ENCODE data around the gene MYO1A. TPM values are rescaled to one million over a fixed set of nuclear protein-coding genes. Genes with fewer than 3 reads are reported as not detected.
A peak's percentile ranks its signal among the peaks of the same experiment; 100 is the strongest.

MYO1A gene
- total and polyA plus RNA-seq, 10 of the 15 experiments (the other 5 are each of a cell fraction or from before 2014, with no cell fraction given) = 0.01 to 0.34 (median 0.15) TPM; not detected in 2

DNA sequence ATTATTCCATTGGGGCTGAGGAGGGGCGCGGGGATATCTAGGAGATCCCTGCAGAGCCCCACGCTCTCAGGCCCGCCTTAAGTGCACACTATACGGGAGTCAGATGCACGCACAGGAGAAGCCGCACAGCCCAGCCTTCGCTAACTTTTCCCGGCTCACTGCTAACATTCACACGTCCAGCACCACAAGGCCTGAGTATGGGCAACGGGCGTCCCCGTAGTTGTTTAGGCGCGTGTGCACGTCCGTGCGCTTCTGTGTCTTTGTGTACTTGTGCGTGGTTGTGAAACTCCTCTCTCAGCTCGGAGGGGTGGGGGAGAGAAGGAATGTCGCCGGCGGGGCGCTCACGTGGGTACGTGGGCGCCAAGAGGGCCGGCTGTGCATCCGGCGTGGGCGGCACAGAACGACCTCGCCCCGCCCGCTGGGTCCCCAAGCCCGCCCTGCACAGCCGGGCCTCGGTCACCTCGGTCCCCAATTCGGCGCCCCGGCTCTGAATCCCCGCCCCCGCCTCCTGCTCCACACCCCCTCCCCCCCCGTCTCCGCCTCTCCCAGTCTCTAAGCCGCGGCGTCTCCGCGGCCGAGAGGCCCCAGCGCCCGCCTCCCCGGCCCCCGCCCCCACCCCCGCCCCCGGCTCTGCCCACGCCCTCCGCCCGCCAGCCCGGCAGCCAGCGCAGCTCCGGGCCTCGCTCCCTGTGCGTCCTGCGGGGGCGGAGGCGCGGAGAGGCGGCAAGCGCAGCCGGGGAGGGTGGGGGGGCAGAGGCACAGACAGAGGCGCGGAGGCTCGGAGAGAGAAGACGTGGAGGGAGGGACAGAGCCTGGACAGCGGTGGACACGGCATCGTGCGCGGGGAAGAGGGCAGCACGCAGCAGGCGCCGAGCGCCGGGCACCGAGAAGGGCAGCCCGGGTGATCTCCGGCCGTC, 38.7 kb upstream of the MYO1A start, which contains the start of gene NAB2 (continued):
- TF ChIP-seq, protein P1, sequence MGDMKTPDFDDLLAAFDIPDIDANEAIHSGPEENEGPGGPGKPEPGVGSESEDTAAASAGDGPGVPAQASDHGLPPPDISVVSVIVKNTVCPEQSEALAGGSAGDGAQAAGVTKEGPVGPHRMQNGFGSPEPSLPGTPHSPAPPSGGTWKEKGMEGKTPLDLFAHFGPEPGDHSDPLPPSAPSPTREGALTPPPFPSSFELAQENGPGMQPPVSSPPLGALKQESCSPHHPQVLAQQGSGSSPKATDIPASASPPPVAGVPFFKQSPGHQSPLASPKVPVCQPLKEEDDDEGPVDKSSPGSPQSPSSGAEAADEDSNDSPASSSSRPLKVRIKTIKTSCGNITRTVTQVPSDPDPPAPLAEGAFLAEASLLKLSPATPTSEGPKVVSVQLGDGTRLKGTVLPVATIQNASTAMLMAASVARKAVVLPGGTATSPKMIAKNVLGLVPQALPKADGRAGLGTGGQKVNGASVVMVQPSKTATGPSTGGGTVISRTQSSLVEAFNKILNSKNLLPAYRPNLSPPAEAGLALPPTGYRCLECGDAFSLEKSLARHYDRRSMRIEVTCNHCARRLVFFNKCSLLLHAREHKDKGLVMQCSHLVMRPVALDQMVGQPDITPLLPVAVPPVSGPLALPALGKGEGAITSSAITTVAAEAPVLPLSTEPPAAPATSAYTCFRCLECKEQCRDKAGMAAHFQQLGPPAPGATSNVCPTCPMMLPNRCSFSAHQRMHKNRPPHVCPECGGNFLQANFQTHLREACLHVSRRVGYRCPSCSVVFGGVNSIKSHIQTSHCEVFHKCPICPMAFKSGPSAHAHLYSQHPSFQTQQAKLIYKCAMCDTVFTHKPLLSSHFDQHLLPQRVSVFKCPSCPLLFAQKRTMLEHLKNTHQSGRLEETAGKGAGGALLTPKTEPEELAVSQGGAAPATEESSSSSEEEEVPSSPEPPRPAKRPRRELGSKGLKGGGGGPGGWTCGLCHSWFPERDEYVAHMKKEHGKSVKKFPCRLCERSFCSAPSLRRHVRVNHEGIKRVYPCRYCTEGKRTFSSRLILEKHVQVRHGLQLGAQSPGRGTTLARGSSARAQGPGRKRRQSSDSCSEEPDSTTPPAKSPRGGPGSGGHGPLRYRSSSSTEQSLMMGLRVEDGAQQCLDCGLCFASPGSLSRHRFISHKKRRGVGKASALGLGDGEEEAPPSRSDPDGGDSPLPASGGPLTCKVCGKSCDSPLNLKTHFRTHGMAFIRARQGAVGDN (IDR thresholded peaks at IDR 0.05) = peak; percentile 77
- TF ChIP-seq HDAC6 (IDR thresholded peaks at IDR 0.05; ENCODE audit: unreplicated experiment) (peak; percentile 57), FOS (IDR thresholded peaks at IDR 0.05; ENCODE audit: borderline replicate concordance, extremely low read depth, insufficient read length) (no peak), MXI1 (IDR thresholded peaks at IDR 0.05; ENCODE audit: low read depth, low read length) (peak; percentile 85), EZH2 (IDR thresholded peaks at IDR 0.05; ENCODE audit: borderline replicate concordance, control insufficient read depth, low read depth, low read length) (no peak), ZNF24 (IDR thresholded peaks at IDR 0.05) (no peak), PML (IDR thresholded peaks at IDR 0.05; ENCODE audit: low read length) (no peak), CREM (IDR thresholded peaks at IDR 0.05; ENCODE audit: low read depth) (peak; percentile 50; the same call in 1 of the 2 replicates), EP300 (IDR thresholded peaks at IDR 0.05; ENCODE audit: borderline replicate concordance in 1 of 2, control insufficient read depth in 1 of 2, low read depth in 2 of 2, low read length in 2 of 2) (0 out of 4 replicates have a peak, but pooled peaks of 1 of the 2 experiments have one; percentile 48), STAT1 (conservative IDR thresholded peaks at IDR 0.05) (no peak), ZBED1 (IDR thresholded peaks at IDR 0.05; ENCODE audit: borderline replicate concordance) (peak; percentile 57; the same call in 1 of the 2 replicates), KDM1A (IDR thresholded peaks at IDR 0.05; ENCODE audit: borderline replicate concordance) (no peak), RCOR1 (conservative IDR thresholded peaks at IDR 0.05; ENCODE audit: low read depth, low read length) (no peak)
- TF ChIP-seq, protein P2, sequence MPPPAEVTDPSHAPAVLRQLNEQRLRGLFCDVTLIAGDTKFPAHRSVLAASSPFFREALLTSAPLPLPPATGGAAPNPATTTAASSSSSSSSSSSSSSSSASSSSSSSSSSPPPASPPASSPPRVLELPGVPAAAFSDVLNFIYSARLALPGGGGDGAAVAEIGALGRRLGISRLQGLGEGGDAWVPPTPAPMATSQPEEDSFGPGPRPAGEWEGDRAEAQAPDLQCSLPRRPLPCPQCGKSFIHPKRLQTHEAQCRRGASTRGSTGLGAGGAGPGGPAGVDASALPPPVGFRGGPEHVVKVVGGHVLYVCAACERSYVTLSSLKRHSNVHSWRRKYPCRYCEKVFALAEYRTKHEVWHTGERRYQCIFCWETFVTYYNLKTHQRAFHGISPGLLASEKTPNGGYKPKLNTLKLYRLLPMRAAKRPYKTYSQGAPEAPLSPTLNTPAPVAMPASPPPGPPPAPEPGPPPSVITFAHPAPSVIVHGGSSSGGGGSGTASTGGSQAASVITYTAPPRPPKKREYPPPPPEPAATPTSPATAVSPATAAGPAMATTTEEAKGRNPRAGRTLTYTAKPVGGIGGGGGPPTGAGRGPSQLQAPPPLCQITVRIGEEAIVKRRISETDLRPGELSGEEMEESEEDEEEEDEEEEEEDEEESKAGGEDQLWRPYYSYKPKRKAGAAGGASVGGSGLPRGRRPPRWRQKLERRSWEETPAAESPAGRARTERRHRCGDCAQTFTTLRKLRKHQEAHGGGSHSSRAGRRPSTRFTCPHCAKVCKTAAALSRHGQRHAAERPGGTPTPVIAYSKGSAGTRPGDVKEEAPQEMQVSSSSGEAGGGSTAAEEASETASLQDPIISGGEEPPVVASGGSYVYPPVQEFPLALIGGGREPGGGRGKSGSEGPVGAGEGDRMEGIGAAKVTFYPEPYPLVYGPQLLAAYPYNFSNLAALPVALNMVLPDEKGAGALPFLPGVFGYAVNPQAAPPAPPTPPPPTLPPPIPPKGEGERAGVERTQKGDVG (CRISPR knock-in tag; IDR thresholded peaks at IDR 0.05) = peak; percentile 73
- TF ChIP-seq, protein P3, sequence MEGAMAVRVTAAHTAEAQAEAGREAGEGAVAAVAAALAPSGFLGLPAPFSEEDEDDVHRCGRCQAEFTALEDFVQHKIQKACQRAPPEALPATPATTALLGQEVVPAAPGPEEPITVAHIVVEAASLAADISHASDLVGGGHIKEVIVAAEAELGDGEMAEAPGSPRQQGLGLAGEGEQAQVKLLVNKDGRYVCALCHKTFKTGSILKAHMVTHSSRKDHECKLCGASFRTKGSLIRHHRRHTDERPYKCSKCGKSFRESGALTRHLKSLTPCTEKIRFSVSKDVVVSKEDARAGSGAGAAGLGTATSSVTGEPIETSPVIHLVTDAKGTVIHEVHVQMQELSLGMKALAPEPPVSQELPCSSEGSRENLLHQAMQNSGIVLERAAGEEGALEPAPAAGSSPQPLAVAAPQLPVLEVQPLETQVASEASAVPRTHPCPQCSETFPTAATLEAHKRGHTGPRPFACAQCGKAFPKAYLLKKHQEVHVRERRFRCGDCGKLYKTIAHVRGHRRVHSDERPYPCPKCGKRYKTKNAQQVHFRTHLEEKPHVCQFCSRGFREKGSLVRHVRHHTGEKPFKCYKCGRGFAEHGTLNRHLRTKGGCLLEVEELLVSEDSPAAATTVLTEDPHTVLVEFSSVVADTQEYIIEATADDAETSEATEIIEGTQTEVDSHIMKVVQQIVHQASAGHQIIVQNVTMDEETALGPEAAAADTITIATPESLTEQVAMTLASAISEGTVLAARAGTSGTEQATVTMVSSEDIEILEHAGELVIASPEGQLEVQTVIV (IDR thresholded peaks at IDR 0.05; ENCODE audit: borderline replicate concordance, partially characterized antibody) = no peak
- TF ChIP-seq, protein P4, sequence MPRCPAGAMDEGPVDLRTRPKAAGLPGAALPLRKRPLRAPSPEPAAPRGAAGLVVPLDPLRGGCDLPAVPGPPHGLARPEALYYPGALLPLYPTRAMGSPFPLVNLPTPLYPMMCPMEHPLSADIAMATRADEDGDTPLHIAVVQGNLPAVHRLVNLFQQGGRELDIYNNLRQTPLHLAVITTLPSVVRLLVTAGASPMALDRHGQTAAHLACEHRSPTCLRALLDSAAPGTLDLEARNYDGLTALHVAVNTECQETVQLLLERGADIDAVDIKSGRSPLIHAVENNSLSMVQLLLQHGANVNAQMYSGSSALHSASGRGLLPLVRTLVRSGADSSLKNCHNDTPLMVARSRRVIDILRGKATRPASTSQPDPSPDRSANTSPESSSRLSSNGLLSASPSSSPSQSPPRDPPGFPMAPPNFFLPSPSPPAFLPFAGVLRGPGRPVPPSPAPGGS (IDR thresholded peaks at IDR 0.05; ENCODE audit: borderline replicate concordance, insufficient read depth, low read depth, low read length, poor library complexity, severe bottlenecking) = peak; percentile 12

All from GM12878 (cell line).